Adipocyte (in vitro differentiated cells): ENCODE measurements around the gene HOXC9.
A peak's percentile ranks its signal among the peaks of the same experiment; 100 is the strongest.

Experiments
- DNase-seq: peaks from one replicate; pipeline ENCODE4 v3.0.0-alpha.2; 2015; ENCODE audit warnings: low read depth
- H3K27me3 ChIP-seq: replicated peaks from 2 replicates; pipeline ENCODE4 v1.7.0; 2013; ENCODE audit warnings: mild to moderate bottlenecking, low read length, moderate library complexity; ENCODE audit not compliant: control insufficient read depth, insufficient read depth
- H3K36me3 ChIP-seq: 2 replicates; pipeline ENCODE4 v1.7.0; 2013; ENCODE audit warnings: low read length, mild to moderate bottlenecking, moderate library complexity; ENCODE audit not compliant: control insufficient read depth, insufficient read depth, severe bottlenecking
- H3K4me1 ChIP-seq: 2 replicates; pipeline ENCODE4 v1.7.0; 2013; ENCODE audit warnings: mild to moderate bottlenecking, low read length, moderate library complexity; ENCODE audit not compliant: control insufficient read depth, insufficient read depth
- H3K4me3 ChIP-seq: 2 replicates; pipeline ENCODE4 v1.7.0; 2013; ENCODE audit warnings: mild to moderate bottlenecking, low read length, moderate library complexity
- H3K9ac ChIP-seq: 2 replicates; pipeline ENCODE4 v1.7.0; 2013; ENCODE audit warnings: mild to moderate bottlenecking, low read length, moderate library complexity
- H3K9me3 ChIP-seq: 2 replicates; pipeline ENCODE4 v1.7.0; 2013; ENCODE audit warnings: mild to moderate bottlenecking, low read length, moderate library complexity; ENCODE audit not compliant: control insufficient read depth

Gene HOXC9

GRCh38 chr12:54052438-54053002, 52.6 kb downstream of the HOXC9 start:
- H3K36me3 ChIP-seq: peaks cover 4% of the 10 kb centered on the region
- no peaks in the 10 kb centered on the region for H3K9me3 ChIP-seq
- DNase-seq: no peak
- peak overlapping the region; percentile 77 for H3K9ac ChIP-seq
- no peaks in the 10 kb centered on the region for H3K27me3 ChIP-seq
- H3K4me1 ChIP-seq: peaks cover 38% of the 10 kb centered on the region
- H3K4me3 ChIP-seq: peak overlapping the region; percentile 68
